KOPT-K1 (cell line): Measurements from ENCODE around the gene SMPD3.

Source experiments
- H3K27ac ChIP-seq: fragments of 200-600 bp; sonication (generic); 2 replicates; pipeline ENCODE4 v1.5.1; 2016; ENCODE audit warnings: antibody characterized with exemption, mild to moderate bottlenecking, low read depth, low read length; ENCODE audit not compliant: poor library complexity, severe bottlenecking
- H3K36me3 ChIP-seq: fragments of 200-600 bp; sonication (generic); 2 replicates; pipeline ENCODE4 v1.5.1; 2017; ENCODE audit warnings: antibody characterized with exemption, mild to moderate bottlenecking, low read length, moderate library complexity; ENCODE audit not compliant: insufficient read depth
- H3K9me3 ChIP-seq: fragments of 200-600 bp; sonication (generic); 2 replicates; pipeline ENCODE4 v1.5.1; 2017; ENCODE audit warnings: antibody characterized with exemption, low read length, mild to moderate bottlenecking; ENCODE audit not compliant: insufficient read depth, poor library complexity, severe bottlenecking

The SMPD3 gene

GRCh38 chr16:68393333-68393732 lies 55.0 kb downstream of the SMPD3 start:
- Histone ChIP-seq H3K9me3 (no peaks in the 10 kb centered on the region), H3K36me3 (no peaks in the 10 kb centered on the region), H3K27ac (no peak overlapping the region)

DNA sequence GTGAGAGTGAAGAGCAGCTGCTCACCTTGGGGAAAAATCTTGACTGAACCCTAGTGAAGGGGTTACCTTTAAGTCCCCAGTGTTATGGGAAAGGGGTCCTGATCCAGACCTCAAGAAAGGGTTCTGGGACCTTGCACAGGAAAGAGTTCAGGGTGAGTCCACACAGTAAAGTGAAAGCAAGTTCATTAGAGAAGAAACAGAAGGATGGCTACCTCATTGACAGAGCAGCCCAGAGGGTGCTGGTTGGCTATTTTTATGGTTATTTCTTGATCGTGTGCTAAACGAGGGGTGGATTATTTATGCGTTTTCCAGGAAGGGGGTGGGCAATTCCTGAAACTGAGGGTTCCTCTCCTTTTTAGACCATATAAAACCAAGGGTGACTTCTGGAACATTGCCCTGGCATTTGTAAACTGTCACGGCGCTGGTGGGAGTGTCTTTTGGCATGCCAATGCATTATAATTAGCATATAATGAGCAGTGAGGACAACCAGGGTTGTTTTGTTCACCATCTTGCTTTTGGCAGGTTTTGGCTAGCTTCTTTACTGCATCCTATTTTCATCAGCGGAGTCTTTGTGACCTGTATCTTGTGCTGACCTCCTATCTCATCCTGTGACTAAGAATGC lies 58.4 kb downstream of the SMPD3 start:
- Histone ChIP-seq H3K9me3 (no peaks in the 10 kb centered on the region), H3K27ac (no peak overlapping the region), H3K36me3 (no peaks in the 10 kb centered on the region)

DNA sequence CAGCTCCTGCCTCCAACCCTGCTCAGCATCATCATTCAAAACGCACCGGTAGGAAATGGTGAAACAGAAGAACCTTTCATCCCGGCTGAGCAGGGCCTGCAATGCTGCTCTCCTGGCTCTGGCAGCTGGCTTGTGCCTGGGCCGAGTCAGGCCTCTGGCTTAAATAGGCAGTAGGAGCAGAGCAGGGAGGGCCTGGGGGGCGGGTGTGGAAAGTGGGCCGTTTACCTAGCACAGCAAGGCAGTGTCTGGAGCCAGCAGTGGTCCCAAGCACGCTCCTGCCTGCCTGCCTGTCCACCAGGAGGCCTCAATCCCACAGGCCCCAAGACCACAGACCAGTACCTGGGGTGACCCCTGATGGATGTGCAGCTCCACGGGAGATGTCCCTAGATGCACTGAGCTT lies 59.3 kb downstream of the SMPD3 start:
- Histone ChIP-seq H3K9me3 (no peaks in the 10 kb centered on the region), H3K36me3 (no peaks in the 10 kb centered on the region)

DNA sequence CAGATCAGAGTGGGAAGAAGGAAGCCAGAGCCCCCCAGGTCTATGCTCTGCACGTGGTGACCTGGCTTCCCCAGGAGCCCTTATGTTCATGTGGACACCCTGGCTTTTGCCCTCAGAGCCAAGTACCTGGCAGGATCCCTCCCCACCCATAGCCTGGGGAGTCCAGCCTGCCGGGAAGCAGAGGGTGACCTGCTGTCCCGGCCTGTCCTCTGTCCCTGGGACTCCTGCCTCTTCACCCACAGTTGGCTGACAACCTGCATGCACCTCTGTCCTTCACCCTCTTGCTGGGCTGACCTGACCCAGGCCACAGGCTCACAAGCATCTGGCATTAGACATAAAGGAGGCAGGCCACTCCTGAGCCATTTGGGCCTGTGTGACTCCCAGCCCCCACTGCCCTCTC lies 60.2 kb downstream of the SMPD3 start:
- Histone ChIP-seq H3K36me3 (no peaks in the 10 kb centered on the region), H3K9me3 (no peaks in the 10 kb centered on the region), H3K27ac (no peak overlapping the region)

More for the DNA sequence above, 59.3 kb downstream of the SMPD3 start:
- H3K27ac ChIP-seq, result no peak overlapping the region

DNA sequence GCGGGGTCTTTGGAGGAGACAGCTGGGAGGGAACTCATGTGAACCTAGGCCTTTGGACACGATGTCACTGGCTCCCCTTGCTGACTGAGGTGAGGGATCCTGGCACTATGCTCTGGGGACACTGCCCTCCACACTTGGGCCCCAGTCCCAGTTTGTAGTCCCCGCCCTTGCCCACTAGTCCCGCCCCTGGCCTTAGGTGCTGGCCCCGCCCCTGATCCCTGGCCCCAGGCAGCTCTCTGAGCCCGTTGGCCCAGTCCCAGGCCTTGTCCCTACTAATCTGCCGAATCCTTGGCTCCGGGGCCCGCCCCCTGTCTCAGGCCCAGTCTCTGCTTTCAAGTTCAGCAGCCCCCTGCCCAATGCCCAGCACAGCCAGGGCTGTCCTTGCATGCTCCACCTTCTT lies 61.0 kb downstream of the SMPD3 start:
- H3K9me3 ChIP-seq, result no peaks in the 10 kb centered on the region
- no peak overlapping the region for H3K27ac ChIP-seq
- H3K36me3 ChIP-seq, result no peaks in the 10 kb centered on the region

DNA sequence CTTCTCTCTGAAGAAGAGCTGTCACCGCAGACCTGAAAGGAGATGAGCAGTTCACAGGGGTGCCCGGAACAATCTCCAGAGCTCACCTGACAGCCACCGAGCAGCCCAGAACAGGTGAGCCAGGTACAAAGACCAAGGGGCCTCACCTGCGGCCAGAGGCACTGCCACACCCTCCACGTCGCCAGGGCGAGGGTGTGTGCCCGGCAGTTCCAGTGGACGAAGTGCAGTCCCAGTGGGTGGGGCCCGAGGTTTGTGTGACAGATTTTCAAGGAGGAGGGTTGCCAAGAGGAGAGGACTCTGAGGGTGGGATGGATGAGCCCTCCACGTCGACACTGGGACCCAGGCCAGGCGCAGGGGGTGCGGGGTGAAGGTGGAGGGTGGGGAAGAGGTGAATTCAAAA lies 61.7 kb downstream of the SMPD3 start:
- no peaks in the 10 kb centered on the region for H3K36me3 ChIP-seq
- H3K27ac ChIP-seq, result no peak overlapping the region
- no peaks in the 10 kb centered on the region for H3K9me3 ChIP-seq

GRCh38 chr16:68385371-68385770 lies 62.9 kb downstream of the SMPD3 start:
- Histone ChIP-seq H3K9me3 (no peaks in the 10 kb centered on the region), H3K36me3 (no peaks in the 10 kb centered on the region), H3K27ac (no peak overlapping the region)

DNA sequence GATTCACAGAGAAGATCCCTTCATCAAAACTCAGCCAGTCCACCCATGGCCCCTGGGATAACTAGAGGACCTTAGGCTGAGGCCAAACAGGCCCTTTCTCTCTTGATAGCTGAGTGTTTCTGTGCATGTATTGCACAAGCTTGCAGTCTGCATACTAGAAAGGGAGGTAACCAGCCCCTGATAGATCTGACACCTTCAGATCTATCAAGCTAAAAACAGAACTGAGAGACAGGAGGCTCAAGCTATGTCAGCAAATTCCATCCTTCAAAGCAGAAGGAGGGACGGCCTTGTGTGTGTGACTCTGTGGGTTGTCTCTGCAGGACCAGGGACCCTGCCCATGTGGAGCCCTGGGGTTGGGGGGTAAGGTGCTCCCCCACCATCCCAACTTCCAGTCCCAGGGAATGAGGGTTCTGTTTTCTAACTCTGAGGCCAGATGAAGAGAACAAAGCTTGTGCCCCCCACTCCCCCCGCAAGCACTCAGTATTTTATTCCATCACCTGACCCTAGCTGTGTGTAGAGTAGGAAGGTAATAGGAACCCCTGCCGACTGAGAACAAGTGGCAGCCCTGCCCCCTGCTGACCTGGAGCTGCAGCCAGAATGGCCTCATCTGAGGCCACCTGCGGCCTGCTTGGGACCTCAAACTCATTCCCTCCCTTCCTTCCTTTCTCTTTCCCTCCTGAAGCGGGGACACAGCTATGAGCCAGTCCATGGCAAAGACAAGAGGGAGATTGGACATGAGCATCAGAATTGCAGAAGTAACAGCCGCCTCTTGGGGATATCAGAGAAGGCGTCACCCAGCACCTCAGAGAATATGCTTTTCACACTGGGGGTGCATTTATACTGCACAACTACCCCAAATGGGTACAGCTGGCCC lies 63.8 kb downstream of the SMPD3 start:
- Histone ChIP-seq H3K36me3 (no peaks in the 10 kb centered on the region), H3K9me3 (no peaks in the 10 kb centered on the region), H3K27ac (no peak overlapping the region)

DNA sequence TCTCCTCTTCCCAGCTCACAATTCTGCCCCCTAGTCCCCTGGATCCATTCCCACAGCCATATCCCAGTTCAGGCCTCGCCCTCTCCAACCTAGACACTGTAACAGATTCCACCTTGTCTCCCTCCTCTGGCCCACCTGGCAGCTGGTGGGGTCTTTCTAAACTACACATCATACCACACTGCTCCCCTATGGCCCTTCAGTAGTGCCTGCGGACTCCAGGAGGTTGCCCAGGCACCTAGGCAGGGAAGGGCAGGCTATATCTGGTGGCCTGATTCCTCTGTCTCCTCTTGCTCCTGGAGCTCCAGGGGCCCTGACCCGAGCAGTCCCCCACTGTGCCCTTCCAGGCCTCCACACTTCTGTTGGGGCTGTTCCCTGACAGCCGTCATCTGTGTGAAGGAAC lies 64.5 kb downstream of the SMPD3 start:
- Histone ChIP-seq H3K36me3 (no peaks in the 10 kb centered on the region), H3K27ac (no peak overlapping the region)

DNA sequence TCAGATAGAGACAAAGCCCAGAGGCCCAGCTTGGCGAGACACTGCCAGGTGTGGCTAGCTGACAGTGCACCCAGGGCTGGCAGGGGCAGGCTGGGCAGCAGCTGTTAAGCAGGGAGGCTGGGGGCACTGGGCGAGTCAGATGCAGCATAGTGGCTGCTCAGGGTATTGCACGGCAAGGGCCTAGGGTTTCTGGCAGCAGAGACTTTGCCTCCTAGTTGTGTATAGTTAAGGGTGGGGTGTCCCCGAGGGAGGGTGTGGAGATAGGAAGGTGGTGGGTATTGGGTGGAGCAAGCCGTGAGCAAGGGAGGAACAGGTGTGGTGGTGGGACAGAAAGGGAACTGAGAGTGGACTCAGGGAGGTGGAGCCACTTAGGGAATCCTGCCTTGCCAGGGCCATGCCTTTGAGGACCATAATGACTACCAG lies 66.0 kb downstream of the SMPD3 start:
- no peaks in the 10 kb centered on the region for H3K36me3 ChIP-seq
- H3K9me3 ChIP-seq, result no peaks in the 10 kb centered on the region
- H3K27ac ChIP-seq, result no peak overlapping the region

More for the DNA sequence above, 64.5 kb downstream of the SMPD3 start:
- no peaks in the 10 kb centered on the region for H3K9me3 ChIP-seq

GRCh38 chr16:68381363-68381724 lies 67.0 kb downstream of the SMPD3 start:
- H3K27ac ChIP-seq, result no peak overlapping the region
- no peaks in the 10 kb centered on the region for H3K36me3 ChIP-seq
- no peaks in the 10 kb centered on the region for H3K9me3 ChIP-seq

DNA sequence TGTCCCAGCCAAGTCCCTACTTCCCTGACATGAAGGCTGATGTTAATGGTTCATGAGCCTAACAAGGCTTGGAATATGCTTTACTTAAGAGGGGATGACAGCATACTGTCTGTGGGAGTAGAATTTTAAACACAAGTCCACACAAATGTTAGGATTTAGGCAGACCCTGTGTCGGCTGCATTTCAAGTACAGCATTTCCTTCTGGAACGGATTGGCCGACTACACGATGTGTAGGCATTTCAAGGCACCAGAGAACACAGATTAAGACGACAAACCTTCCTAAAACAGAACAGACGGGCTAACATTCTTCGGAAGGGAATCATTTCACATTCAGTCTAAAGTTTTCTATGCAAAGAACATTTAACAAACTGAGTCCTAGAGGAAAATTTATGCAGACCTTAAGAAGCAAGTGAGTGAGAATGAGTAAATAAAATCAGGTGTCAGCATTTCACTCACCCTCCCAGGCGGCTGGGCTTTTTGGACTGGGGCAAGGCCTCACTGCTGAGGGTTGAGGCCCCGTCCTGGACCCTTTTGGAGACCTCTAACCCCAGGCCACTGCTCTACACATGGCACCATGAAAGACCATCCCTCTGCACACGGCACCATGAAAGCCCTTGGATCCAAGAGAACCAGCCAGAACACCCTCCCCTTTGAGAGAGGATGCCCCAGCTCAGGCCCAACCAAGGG lies 67.5 kb downstream of the SMPD3 start:
- H3K9me3 ChIP-seq, result no peaks in the 10 kb centered on the region
- H3K36me3 ChIP-seq, result no peaks in the 10 kb centered on the region
- peak overlapping the region; percentile 65 for H3K27ac ChIP-seq

DNA sequence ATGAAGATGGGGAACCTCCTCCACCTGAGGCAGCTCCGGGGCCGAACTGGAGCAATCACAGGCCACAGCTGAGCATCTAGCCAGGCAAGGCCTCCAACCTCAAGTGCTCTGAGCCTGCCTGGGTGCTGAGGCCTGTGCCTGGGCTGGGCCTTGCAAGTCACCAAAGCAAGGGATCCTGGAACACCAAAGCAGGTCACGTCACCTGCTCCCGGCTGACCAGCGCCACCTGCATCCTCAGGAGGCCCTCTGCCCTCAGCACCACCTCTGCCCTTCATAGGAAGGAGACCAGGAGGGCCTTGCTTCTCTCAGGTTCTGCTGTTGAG lies 68.0 kb downstream of the SMPD3 start:
- H3K27ac ChIP-seq, result peak overlapping the region; percentile 65
- no peaks in the 10 kb centered on the region for H3K36me3 ChIP-seq
- H3K9me3 ChIP-seq, result no peaks in the 10 kb centered on the region

- H3K36me3 ChIP-seq, result no peaks in the 10 kb centered on the region
- no peaks in the 10 kb centered on the region for H3K9me3 ChIP-seq
- peak overlapping the region; percentile 65 for H3K27ac ChIP-seq
Observed at GRCh38 chr16:68379472-68380347, 68.6 kb downstream of the SMPD3 start.
